H9 (cell line): ENCODE measurements around the gene EHBP1. TPM values are rescaled to one million over a fixed set of nuclear protein-coding genes. Genes with fewer than 3 reads are reported as not detected.

ENCODE experiments used
- DNase-seq: peaks from one replicate; pipeline ENCODE4 v3.0.0-alpha.2; 2017
- H2AFZ ChIP-seq: one replicate; pipeline ENCODE4 v1.6.1; 2013; ENCODE audit warnings: mild to moderate bottlenecking, low read length, control low read depth, moderate library complexity
- H2AK5ac ChIP-seq: 2 replicates; pipeline ENCODE4 v1.6.1; 2013; ENCODE audit warnings: low read length, control low read depth, mixed read lengths; ENCODE audit not compliant: insufficient read length
- H2BK120ac ChIP-seq: one replicate; pipeline ENCODE4 v1.6.1; 2013; ENCODE audit warnings: low read depth, mild to moderate bottlenecking, low read length, control low read depth, inconsistent platforms; ENCODE audit not compliant: poor library complexity, severe bottlenecking
- H2BK12ac ChIP-seq: 2 replicates; pipeline ENCODE4 v1.6.1; 2013; ENCODE audit warnings: low read length, control low read depth, mixed read lengths, low read depth; ENCODE audit not compliant: insufficient read length
- H2BK15ac ChIP-seq: 2 replicates; pipeline ENCODE4 v1.6.1; 2013; ENCODE audit warnings: low read depth, low read length, control low read depth
- H2BK20ac ChIP-seq: one replicate; pipeline ENCODE4 v1.6.1; 2013; ENCODE audit warnings: low read depth, mild to moderate bottlenecking, low read length, control low read depth, inconsistent platforms; ENCODE audit not compliant: poor library complexity, severe bottlenecking
- H2BK5ac ChIP-seq: 2 replicates; pipeline ENCODE4 v1.6.1; 2013; ENCODE audit warnings: low read length, control low read depth, mixed read lengths; ENCODE audit not compliant: insufficient read length
- H3K14ac ChIP-seq: 2 replicates; pipeline ENCODE4 v1.6.1; 2013; ENCODE audit warnings: low read length, control low read depth; ENCODE audit not compliant: insufficient read depth
- H3K18ac ChIP-seq: 2 replicates; pipeline ENCODE4 v1.6.1; 2013; ENCODE audit warnings: low read depth, mild to moderate bottlenecking, mixed read lengths, low read length, control low read depth; ENCODE audit not compliant: insufficient read length
- H3K23ac ChIP-seq: 2 replicates; pipeline ENCODE4 v1.6.1; 2013; ENCODE audit warnings: low read length, control low read depth, mixed read lengths, low read depth; ENCODE audit not compliant: insufficient read length
- H3K23me2 ChIP-seq: 2 replicates; pipeline ENCODE4 v1.6.1; 2013; ENCODE audit warnings: low read depth, mild to moderate bottlenecking, mixed read lengths, low read length, control low read depth; ENCODE audit not compliant: insufficient read length, poor library complexity, severe bottlenecking
- H3K27ac ChIP-seq: 2 replicates; pipeline ENCODE4 v1.5.1; 2013; ENCODE audit warnings: low read length, control low read depth, mixed read lengths, low read depth; ENCODE audit not compliant: insufficient read length
- H3K27me3 ChIP-seq: 2 replicates; pipeline ENCODE4 v1.6.1; 2013; ENCODE audit warnings: low read length, control low read depth, inconsistent platforms; ENCODE audit not compliant: insufficient read depth
- H3K4ac ChIP-seq: 2 replicates; pipeline ENCODE4 v1.6.1; 2013; ENCODE audit warnings: low read depth, mild to moderate bottlenecking, control low read depth, inconsistent platforms, low read length, moderate library complexity
- H3K4me1 ChIP-seq: 2 replicates; pipeline ENCODE4 v1.6.1; 2013; ENCODE audit warnings: low read length, control low read depth, inconsistent platforms; ENCODE audit not compliant: insufficient read depth
- H3K4me2 ChIP-seq: 2 replicates; pipeline ENCODE4 v1.6.1; 2013; ENCODE audit warnings: low read length, control low read depth, mixed read lengths; ENCODE audit not compliant: insufficient read length, insufficient read depth
- H3K56ac ChIP-seq: 2 replicates; pipeline ENCODE4 v1.6.1; 2013; ENCODE audit warnings: low read depth, mild to moderate bottlenecking, mixed read lengths, low read length, control low read depth; ENCODE audit not compliant: insufficient read length
- H3K79me1 ChIP-seq: 2 replicates; pipeline ENCODE4 v1.6.1; 2013; ENCODE audit warnings: low read depth, mild to moderate bottlenecking, moderate library complexity, low read length, control low read depth, inconsistent platforms; ENCODE audit not compliant: insufficient read depth, poor library complexity, severe bottlenecking
- H3K79me2 ChIP-seq: 2 replicates; pipeline ENCODE4 v1.6.1; 2013; ENCODE audit warnings: low read length, control low read depth, inconsistent platforms; ENCODE audit not compliant: insufficient read depth
- H3K9ac ChIP-seq: 2 replicates; pipeline ENCODE4 v1.6.1; 2013; ENCODE audit warnings: low read length, control low read depth, mixed read lengths; ENCODE audit not compliant: insufficient read length; ENCODE audit errors: extremely low read depth
- H3K9me3 ChIP-seq: one replicate; pipeline ENCODE4 v1.6.1; 2013; ENCODE audit warnings: low read depth, low read length, inconsistent platforms; ENCODE audit not compliant: control insufficient read depth
- H3T11ph ChIP-seq: one replicate; pipeline ENCODE4 v1.6.1; 2013; ENCODE audit warnings: mild to moderate bottlenecking, low read length, control low read depth, inconsistent platforms
- H4K20me1 ChIP-seq: one replicate; pipeline ENCODE4 v1.6.1; 2013; ENCODE audit not compliant: control insufficient read depth, insufficient read length, insufficient read depth
- H4K5ac ChIP-seq: 2 replicates; pipeline ENCODE4 v1.6.1; 2013; ENCODE audit warnings: low read depth, mild to moderate bottlenecking, mixed read lengths, low read length, control low read depth; ENCODE audit not compliant: insufficient read length
- H4K8ac ChIP-seq: replicated peaks from 2 replicates; pipeline ENCODE4 v1.6.1; 2013; ENCODE audit warnings: low read length, control low read depth, mixed read lengths, low read depth; ENCODE audit not compliant: insufficient read length
- H4K91ac ChIP-seq: 2 replicates; pipeline ENCODE4 v1.6.1; 2013; ENCODE audit warnings: low read depth, mild to moderate bottlenecking, moderate library complexity, mixed read lengths, low read length, control low read depth; ENCODE audit not compliant: insufficient read length
- H3K27ac Mint-ChIP-seq, 3 experiments: 2 replicates in 2 of 3; 3 replicates in 1 of 3; pipeline ENCODE4 v1.8.0; 2020 to 2021; ENCODE audit warnings: mixed read lengths in 3 of 3, mild to moderate bottlenecking in 1 of 3, moderate library complexity in 1 of 3
- H3K27me3 Mint-ChIP-seq: 2 replicates; pipeline ENCODE4 v1.8.0; 2021; ENCODE audit warnings: low read depth, mild to moderate bottlenecking, moderate library complexity, mixed read lengths
- H3K36me3 Mint-ChIP-seq, 3 experiments: 2 replicates in 2 of 3; 3 replicates in 1 of 3; pipeline ENCODE4 v1.8.0; 2020 to 2021; ENCODE audit warnings: low read depth in 3 of 3, mixed read lengths in 3 of 3; ENCODE audit not compliant: insufficient read depth in 1 of 3
- H3K4me1 Mint-ChIP-seq, 2 experiments: 2 replicates each; pipeline ENCODE4 v1.8.0; 2020; ENCODE audit warnings: mixed read lengths in 2 of 2
- H3K4me3 Mint-ChIP-seq, 2 experiments: 2 replicates in 1 of 2; 3 replicates in 1 of 2; pipeline ENCODE4 v1.8.0; 2020 to 2021; ENCODE audit warnings: mild to moderate bottlenecking in 2 of 2, mixed read lengths in 2 of 2, moderate library complexity in 1 of 2
- H3K9me3 Mint-ChIP-seq, 2 experiments: 2 replicates in 1 of 2; 3 replicates in 1 of 2; pipeline ENCODE4 v1.8.0; 2020; ENCODE audit warnings: mild to moderate bottlenecking in 2 of 2, mixed read lengths in 2 of 2, moderate library complexity in 1 of 2
- CTCF ChIP-seq: fragments of 200-600 bp; sonication (generic); conservative IDR thresholded peaks from 3 replicates; pipeline ENCODE4 v1.8.0; 2021; ENCODE audit warnings: antibody characterized with exemption, mild to moderate bottlenecking
- WGBS: extraction: QIAGEN DNeasy Blood & Tissue Kit; methylation state at CpG from one replicate; pipeline ENCODE4 v1.1.7; 2013; ENCODE audit warnings: missing lambda C conversion rate, low lambda C conversion rate, mixed read lengths; ENCODE audit not compliant: insufficient read length; ENCODE audit errors: extremely low coverage; 5-methylcytosine and 5-hydroxymethylcytosine counted together
- total RNA-seq: library from RNA; stranded (reverse); gene quantifications from 2 replicates; pipeline ENCODE4 v1.2.1, GENCODE V29; 2021

Gene EHBP1
- total RNA-seq, 1 experiment from 2014 or later = 35.6 TPM

DNA sequence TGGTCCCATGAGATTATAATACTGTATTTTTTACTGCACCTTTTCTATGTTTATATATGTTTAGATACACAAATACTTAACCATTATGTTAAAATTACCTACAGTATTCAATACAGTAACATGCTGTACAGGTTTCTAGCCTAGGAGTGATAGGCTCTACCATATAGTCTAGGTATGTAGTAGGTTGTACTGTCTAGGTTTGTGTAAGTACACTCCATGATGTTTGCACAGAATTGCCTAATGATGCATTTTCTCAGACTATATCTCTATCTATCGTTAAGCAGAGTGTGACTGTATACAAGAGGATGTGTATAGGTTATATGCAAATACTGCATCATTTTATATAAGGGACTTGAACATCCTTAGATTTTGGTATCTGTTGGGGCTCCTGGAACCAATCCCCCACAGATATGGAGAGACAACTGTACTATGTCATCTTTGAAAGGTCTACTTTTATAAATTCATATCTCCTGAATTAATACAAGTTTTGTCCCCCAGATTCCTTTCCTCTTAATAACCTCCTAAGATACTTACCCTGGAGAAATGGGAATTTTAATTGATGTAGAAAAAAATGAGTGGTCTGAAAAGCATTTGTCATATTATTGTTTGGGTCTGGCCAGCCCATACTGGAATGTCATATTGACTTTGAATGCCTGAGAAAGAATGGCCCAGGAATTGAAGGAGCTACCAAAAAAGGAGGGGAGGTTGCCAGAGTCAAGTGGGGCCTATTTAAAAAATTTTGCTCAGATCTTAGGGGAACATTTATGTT lies 36.6 kb downstream of the EHBP1 start:
- H4K91ac ChIP-seq = no peak overlapping the region
- no peak overlapping the region for H3K18ac ChIP-seq
- H3K9ac ChIP-seq = no peak overlapping the region
- no peak overlapping the region for H3K56ac ChIP-seq
- no peak overlapping the region for H4K8ac ChIP-seq
- no peak overlapping the region for H3K23ac ChIP-seq
- no peaks in the 10 kb centered on the region for H3K27me3 Mint-ChIP-seq
- no peaks in the 10 kb centered on the region for H4K20me1 ChIP-seq
- H4K5ac ChIP-seq = no peak overlapping the region
- no peaks in the 10 kb centered on the region for H3K23me2 ChIP-seq
- H3K27ac ChIP-seq = no peak overlapping the region
- H2BK20ac ChIP-seq = no peak overlapping the region
- no peak overlapping the region for H3K4ac ChIP-seq
- peaks cover 5% of the 10 kb centered on the region; the same call in 1 of the 2 replicates for H3K4me1 ChIP-seq
- no peak for TF ChIP-seq CTCF
- peaks cover 44 to 50% of the 10 kb centered on the region in 2 experiments for H3K4me1 Mint-ChIP-seq
- H2AFZ ChIP-seq = no peak overlapping the region
- H2BK120ac ChIP-seq = no peak overlapping the region
- H3K9me3 Mint-ChIP-seq = no peaks in the 10 kb centered on the region
- H2AK5ac ChIP-seq = no peak overlapping the region
- H3K27ac Mint-ChIP-seq = peak overlapping the region in 1 of 3 experiments; percentile 41; a peak in 3 of 7 replicates
- no peaks in the 10 kb centered on the region for H3K36me3 Mint-ChIP-seq
- H3K9me3 ChIP-seq = no peaks in the 10 kb centered on the region
- no peak overlapping the region for H3K4me3 Mint-ChIP-seq
- H3K4me2 ChIP-seq = no peak overlapping the region
- H3K79me2 ChIP-seq = no peaks in the 10 kb centered on the region; the same call in 1 of the 2 replicates
- no peaks in the 10 kb centered on the region for H3K79me1 ChIP-seq
- DNase-seq = no peak
- no peak overlapping the region for H2BK12ac ChIP-seq
- H2BK5ac ChIP-seq = no peak overlapping the region
- no peaks in the 10 kb centered on the region for H3K27me3 ChIP-seq
- H3T11ph ChIP-seq = no peak overlapping the region
- no CpG with 5 or more reads among the region's 1 CpG for WGBS
- no peak overlapping the region for H3K14ac ChIP-seq
- H2BK15ac ChIP-seq = no peak overlapping the region
